Body of pancreas (tissue), 4 donors: ENCODE measurements around the gene PLAC1.

Experiments used
- CTCF ChIP-seq, 7 experiments: fragments of 450-650 bp in 4 of 7; fragments of 200-600 bp in 3 of 7; sonication (generic) in 3 of 7; IDR thresholded peaks; one replicate each; pipeline ENCODE4 v1.5.1; 2016 to 2019; ENCODE audit warnings: antibody characterized with exemption in 7 of 7
- POLR2A ChIP-seq, 3 donors: fragments of 450-650 bp; IDR thresholded peaks; one replicate each; pipeline ENCODE4 v1.6.1; 2016; ENCODE audit warnings: antibody characterized with exemption in 3 of 3, mild to moderate bottlenecking in 2 of 3

- TF ChIP-seq CTCF (IDR thresholded peaks at IDR 0.05) (no peak), POLR2A (IDR thresholded peaks at IDR 0.05) (no peak)
Measured at GRCh38 chrX:134592303-134592702, 66.0 kb downstream of the PLAC1 start.
